ENCODE data around the gene RUBCNL. TPM values are rescaled to one million over a fixed set of nuclear protein-coding genes. Genes with fewer than 3 reads are reported as not detected.

Gene RUBCNL
- total RNA-seq, 1 donor from 2014 or later = 3.5 TPM

DNA sequence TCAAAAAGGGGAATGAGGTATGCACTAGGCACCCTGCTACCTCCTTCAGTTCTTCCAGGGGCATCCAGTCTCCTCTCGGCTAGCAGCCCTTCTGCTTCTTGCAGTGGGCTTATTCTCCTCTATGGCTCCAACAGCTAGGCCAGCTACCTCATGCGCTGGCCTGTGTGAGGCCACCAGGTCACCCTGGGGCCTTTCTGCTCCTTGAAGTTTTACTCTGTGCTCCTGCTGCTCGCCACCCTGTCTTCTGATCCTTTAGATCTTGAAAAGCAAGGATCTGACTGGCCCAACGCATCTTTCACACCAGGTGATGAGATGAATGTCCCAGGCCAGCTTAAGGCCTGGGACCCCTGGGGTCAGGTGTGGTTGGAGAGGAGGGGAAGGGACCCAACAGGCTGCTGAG, 66.2 kb downstream of the RUBCNL start:
- Histone ChIP-seq H3K36me3 (no peaks in the 10 kb centered on the region), H3K27ac (no peak overlapping the region), H3K27me3 (ENCODE audit: low read depth) (no peaks in the 10 kb centered on the region), H3K9me3 (no peaks in the 10 kb centered on the region), H3K4me1 (no peaks in the 10 kb centered on the region), H3K4me3 (no peak overlapping the region)
- intact Hi-C loops (cut with DNase I) = no loop called here
- TF ChIP-seq, protein P1, sequence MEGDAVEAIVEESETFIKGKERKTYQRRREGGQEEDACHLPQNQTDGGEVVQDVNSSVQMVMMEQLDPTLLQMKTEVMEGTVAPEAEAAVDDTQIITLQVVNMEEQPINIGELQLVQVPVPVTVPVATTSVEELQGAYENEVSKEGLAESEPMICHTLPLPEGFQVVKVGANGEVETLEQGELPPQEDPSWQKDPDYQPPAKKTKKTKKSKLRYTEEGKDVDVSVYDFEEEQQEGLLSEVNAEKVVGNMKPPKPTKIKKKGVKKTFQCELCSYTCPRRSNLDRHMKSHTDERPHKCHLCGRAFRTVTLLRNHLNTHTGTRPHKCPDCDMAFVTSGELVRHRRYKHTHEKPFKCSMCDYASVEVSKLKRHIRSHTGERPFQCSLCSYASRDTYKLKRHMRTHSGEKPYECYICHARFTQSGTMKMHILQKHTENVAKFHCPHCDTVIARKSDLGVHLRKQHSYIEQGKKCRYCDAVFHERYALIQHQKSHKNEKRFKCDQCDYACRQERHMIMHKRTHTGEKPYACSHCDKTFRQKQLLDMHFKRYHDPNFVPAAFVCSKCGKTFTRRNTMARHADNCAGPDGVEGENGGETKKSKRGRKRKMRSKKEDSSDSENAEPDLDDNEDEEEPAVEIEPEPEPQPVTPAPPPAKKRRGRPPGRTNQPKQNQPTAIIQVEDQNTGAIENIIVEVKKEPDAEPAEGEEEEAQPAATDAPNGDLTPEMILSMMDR (IDR thresholded peaks at IDR 0.05) = no peak
- no peak for DNase-seq
- peak; percentile 18 to 30 for ATAC-seq

DNA sequence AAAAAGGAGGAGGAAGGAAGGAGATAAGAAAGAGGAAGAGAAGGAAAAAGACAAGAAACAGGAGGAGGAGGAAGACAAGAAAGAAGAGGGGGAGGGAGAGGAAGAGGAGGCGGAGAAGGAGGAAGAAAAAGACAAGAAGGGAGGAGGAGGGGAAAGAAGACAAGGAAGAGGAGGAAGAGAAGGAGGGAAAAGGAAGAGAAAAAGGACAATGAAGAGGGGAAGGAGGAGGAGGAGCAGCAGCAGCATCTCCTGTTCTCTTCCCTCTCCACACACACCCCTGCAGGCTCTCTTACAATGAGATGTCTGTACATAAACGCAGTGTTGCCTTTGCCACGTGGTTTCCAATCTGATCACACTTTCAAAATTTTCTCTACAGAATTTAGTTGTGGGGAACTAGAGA, 66.6 kb downstream of the RUBCNL start:
- no peak overlapping the region for H3K27ac ChIP-seq
- H3K9me3 ChIP-seq = no peaks in the 10 kb centered on the region
- ATAC-seq (peak; percentile 55 to 58), DNase-seq (no peak)
- no peaks in the 10 kb centered on the region for H3K27me3 ChIP-seq (ENCODE audit: low read depth)
- intact Hi-C loops (cut with DNase I) = no loop called here
- H3K36me3 ChIP-seq = no peaks in the 10 kb centered on the region
- TF ChIP-seq, protein P1 (IDR thresholded peaks at IDR 0.05) = no peak
- H3K4me1 ChIP-seq = no peaks in the 10 kb centered on the region
- H3K4me3 ChIP-seq = no peak overlapping the region

DNA sequence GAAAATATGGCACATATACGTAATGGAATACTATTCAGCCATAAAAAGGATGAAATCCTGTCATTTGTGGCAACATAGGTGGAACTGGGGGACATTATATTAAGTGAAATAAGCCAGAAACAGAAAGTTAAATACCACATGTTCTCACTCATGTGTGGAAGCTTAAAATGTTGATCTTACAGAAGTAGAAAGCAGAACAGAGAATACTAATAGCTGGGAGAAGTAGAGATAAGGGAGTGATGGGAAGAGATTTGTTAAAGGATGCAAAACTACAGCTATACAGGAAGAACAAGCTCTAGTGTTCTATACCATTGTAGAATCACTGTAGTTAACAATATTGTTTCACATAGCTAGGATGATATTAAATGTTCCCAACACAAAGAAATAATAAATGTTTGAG, 68.1 kb downstream of the RUBCNL start:
- Histone ChIP-seq H3K36me3 (no peaks in the 10 kb centered on the region), H3K27me3 (ENCODE audit: low read depth) (no peaks in the 10 kb centered on the region), H3K4me3 (no peak overlapping the region), H3K9me3 (no peaks in the 10 kb centered on the region), H3K4me1 (no peaks in the 10 kb centered on the region), H3K27ac (no peak overlapping the region)
- DNase-seq = no peak
- TF ChIP-seq, protein P1 (IDR thresholded peaks at IDR 0.05) = no peak
- intact Hi-C loops (cut with DNase I) = no loop called here
- ATAC-seq = no peak

DNA sequence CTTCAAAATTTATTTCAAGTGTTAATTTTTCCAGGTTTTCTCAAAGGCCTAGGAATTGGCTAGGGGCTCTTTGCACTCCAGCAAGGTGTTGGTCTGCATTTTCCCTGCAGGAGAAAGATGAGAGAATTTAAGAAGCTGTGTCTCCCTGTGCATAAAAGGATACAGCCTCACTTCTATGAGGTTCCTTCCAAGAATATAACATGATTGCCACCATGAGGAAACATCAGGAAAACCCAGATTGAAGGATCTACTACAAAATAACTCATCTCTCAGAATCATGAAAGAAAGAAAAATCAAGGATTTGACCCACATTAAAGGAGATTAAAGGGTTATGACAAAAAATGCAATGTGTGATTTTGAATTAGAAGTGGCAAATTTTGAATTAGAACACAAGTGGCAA, 69.9 kb downstream of the RUBCNL start:
- DNase-seq = no peak
- no peaks in the 10 kb centered on the region for H3K27me3 ChIP-seq (ENCODE audit: low read depth)
- H3K36me3 ChIP-seq = no peaks in the 10 kb centered on the region
- TF ChIP-seq, protein P1 (IDR thresholded peaks at IDR 0.05) = no peak
- no peaks in the 10 kb centered on the region for H3K4me1 ChIP-seq
- no peak overlapping the region for H3K4me3 ChIP-seq
- no peak overlapping the region for H3K27ac ChIP-seq
- no peak for ATAC-seq
- intact Hi-C loops (cut with DNase I) = no loop called here
- H3K9me3 ChIP-seq = no peaks in the 10 kb centered on the region

DNA sequence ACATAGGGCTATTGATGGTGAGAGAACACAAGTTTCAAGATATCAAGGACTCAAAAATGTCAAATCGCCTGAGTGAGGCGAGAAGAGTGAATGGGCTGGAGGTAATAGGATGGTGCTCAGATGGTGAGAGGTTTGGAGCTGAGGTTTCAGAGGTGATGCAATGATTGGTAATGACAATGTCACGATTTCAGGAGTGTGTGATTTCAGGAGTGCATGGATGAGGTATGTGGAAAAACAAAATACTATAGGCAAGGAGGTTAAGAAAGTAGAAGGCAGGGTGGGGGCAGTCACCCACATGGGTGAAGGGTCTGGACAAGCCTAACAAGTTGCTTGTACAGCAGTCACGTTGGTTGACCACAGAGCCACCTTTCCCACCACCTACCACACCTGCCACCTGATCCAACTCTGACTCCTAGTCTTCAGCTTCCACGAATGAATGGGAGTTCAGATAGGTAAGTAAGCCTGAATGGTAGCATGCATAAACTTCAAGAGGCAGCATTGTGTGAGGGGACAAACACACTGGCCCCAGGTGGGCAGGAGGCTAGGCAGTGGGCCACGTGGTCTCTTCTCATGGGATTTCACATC, 71.5 kb downstream of the RUBCNL start:
- intact Hi-C loops (cut with DNase I) = no loop called here
- Histone ChIP-seq H3K4me1 (no peaks in the 10 kb centered on the region), H3K36me3 (no peaks in the 10 kb centered on the region), H3K27ac (no peak overlapping the region), H3K4me3 (no peak overlapping the region), H3K9me3 (no peaks in the 10 kb centered on the region), H3K27me3 (ENCODE audit: low read depth) (no peaks in the 10 kb centered on the region)
- ATAC-seq (no peak), DNase-seq (no peak)
- TF ChIP-seq, protein P1 (IDR thresholded peaks at IDR 0.05) = no peak

All from lower lobe of right lung (tissue), 2 donors.